HG03196 (cell line): ENCODE data around the gene DLG2.

Experiments used
- ATAC-seq: cut with Tn5 transposase; IDR thresholded peaks from one replicate; pipeline ENCODE4 v1.9.1; 2021; ENCODE audit not compliant: unreplicated experiment

The DLG2 gene

DNA sequence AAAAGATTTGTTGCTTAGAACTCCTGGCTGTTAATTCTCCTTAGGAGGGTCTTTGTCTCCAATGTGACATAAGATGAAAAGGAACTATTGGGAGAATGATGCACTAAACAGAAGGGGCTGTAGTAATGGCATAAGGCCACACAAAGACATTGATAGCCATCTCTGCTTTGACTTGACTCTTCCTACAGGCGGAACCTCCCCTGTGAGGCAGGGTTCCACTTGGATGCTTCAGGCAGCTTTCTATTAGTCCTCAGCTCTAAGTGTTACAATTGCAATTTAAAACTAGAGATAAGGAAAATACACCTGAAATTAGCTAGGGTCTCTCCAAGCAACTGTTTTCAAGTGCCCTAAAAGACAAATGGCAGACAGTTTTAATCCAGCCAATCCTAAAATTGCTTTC is 1949.4 kb downstream of the DLG2 start:
- ATAC-seq = no peak

DNA sequence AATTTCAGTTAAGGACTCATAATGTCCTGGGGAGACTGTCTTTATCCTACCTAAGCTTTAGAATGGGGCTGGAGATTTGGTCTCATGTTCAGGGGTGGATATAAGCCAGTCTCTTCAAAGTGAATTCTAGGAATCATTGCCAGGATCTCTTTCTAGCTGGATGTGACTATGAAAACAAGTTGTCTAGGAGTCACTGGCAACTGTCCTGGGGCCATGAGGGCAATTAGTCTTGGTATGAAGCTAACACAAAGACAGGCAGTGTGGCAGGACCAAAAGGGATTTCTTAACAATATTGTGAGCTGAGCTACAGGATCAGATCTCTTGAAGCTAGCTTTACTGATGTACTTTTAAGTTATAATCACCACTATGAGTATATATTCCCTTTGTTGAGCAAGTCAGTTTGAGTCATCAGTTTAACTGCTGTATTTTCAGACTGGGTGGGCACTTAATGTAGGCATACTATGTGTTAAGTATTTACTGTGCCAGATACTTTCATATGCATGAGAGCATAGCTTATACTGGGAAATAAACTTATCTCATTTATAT is 1951.0 kb downstream of the DLG2 start:
- no peak for ATAC-seq

DNA sequence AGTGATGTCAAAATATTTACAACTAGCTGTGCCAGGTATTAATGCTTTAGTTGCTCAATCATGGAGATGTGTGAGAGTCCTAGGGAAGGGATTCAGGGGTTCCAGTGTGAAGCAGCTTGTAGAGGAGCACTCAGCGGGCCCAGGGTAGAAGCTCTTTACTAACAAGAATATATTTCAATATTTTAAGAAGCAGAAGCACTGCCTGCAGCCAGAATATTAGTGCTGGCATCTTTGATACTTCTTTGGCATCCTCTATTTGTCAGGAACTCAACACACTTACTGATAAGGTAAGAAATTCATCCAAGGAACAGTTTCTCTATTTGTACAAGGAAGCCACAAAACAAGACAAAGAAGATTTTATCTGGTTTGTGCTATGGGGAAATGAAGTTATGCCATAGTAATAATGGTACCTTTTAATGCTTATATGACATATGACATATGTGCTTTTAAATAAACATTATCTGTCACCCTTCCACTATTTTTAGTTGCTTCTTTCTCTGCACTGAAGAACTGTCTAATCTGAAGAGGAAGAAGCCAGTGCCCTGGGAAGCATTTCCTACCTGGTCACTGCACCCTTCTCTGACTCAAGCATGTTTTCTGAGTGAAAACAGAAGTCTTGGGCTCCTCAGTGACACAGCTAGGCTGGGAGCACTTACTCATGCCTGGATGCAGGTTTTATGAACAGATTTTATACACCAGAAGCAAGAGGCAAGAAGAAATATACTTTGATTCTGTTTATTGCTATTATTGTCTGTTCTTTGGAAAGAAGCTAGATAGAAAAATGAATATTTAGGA is 1952.8 kb downstream of the DLG2 start:
- ATAC-seq = no peak

GRCh38 chr11:83671289-83671688 is 1955.9 kb downstream of the DLG2 start:
- ATAC-seq = no peak

DNA sequence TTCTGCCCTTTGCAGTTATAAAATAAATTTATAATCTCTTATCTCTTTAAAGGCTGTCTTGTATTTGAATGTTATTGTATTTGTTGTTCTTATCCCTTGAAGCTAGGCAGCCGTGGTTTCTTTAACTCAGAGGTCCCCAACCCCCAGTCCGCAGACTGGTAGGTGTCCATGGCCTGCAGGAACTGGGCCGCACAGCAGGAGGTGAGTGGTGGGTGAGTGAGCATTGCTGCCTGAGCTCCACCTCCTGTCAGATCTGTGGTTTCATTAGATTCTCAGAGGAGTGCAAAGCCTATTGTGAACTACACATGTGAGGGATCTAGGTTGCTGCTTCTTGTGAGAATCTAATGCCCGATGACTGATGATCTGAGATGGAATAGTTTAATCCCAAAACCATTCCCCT is 1961.0 kb downstream of the DLG2 start:
- no peak for ATAC-seq

DNA sequence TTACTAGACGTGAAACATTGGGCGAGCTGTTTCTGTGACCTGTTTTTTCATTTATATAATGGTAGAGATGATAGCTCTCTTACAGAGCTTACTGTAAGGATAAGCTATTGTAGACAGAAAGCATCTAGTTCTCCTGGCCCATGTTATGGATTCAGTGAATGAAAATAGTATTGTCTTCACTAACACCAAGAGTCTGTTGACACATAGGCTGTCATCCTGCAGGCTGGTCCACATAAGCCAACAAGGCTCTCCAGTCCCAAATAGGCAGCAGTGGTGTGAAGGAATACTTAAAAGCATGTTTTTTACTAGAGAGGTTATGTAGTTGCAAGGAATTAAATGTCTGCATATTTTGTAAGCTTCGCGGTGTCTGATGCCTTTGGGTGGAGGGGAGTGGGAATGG is 1963.2 kb downstream of the DLG2 start:
- no peak for ATAC-seq

DNA sequence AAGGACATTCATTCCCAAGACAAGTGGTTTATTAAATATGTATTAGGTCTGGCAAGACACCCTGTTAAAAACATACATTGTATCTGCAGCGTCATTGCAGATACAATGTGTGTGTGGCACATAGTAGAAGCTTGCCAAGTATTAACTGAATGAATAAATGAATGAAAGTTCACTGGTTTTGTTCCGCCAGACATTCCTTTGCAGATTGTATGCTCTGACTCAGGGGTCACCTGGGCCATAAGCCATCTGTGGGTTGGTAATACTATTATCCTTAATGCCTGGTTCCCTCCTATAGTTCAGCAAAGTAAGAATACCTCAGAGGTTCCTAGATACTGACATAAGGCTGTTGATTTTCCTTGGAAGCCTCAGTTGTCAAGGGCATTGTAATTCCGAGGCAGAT is 1963.7 kb downstream of the DLG2 start:
- no peak for ATAC-seq

DNA sequence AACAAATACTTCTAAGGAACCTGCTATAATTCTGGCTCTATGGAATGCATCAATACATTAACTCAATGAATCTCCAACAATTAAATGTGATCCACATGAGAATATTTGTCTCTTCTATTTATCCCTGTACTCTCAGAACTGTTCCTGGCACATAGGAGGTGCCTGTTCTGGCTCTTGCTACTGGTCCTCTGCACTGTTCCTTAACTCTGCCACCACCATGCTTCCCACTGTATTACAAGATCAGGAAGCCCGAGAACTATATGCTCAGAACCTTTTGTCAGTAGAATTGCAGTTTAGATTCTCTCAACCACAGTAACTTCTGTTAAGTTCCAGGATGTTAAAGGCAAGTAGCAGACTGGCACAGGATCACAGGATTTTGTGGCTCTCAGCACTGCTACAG is 1964.7 kb downstream of the DLG2 start:
- no peak for ATAC-seq

GRCh38 chr11:83661491-83662350 is 1965.4 kb downstream of the DLG2 start:
- ATAC-seq = no peak

DNA sequence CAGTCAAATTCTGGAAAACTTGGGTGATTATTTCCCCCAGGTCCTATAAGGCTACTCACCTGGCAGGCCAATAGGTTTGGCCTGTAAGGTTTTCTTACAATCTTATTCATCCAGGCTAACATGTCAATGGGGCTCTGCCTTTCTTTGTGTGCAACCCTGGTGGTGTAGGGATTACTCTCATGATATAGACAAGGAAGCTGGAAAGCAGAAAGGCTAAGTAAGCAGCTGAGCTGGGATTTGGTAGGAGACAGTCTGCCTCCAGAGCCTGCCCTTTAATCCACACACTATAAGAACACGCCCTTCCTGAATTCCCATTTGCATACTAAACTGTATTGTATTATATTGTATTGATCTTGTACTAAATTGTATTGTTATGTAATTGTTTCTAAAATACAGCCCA is 1967.7 kb downstream of the DLG2 start:
- ATAC-seq = no peak

- no peak for ATAC-seq
Measured at GRCh38 chr11:83656796-83657330, 1970.3 kb downstream of the DLG2 start.

- ATAC-seq = no peak
Measured at GRCh38 chr11:83655976-83656375, 1971.2 kb downstream of the DLG2 start.

- ATAC-seq = no peak
Measured at GRCh38 chr11:83649528-83649855, 1977.7 kb downstream of the DLG2 start.

- ATAC-seq = no peak
Measured at GRCh38 chr11:83648610-83649527, 1978.3 kb downstream of the DLG2 start.

- ATAC-seq = no peak
Measured at GRCh38 chr11:83645561-83645960, 1981.6 kb downstream of the DLG2 start.

DNA sequence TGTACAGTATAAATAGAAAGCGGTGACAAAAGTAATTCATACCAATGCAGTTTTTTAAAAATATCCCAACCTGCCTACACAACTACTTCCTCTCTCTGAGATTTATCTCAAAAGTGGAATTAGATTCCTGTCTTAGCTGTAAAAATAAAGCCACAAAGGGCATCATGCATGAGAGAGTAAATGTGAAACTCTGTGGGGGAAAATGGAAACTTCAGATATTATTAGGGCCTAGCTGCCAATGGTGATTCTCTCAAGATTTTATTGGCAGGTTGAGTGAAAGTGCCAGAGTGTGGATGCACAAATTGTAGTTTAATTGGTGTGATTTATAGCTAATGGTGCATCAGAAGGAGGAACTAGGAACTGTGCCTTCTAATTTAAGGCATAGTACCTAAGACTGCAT is 1984.0 kb downstream of the DLG2 start:
- ATAC-seq = no peak

DNA sequence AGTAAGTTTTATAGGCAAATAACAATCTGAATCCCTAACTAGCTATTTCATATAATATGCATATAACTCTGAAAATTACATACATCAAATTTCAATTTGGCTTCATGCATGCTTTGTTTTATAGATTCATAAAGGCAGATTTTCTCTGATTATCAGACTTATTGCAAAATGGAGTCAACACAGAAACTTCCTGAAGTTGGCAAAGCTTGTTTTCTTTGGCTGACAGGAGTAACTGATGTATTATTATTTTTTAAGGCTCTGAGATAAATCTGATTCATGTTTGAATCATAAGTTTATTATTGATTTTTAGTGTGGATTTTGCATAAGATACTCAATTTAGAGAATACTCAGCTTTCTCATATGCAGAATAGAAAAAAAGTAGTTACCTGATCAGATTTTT is 1984.6 kb downstream of the DLG2 start:
- no peak for ATAC-seq

DNA sequence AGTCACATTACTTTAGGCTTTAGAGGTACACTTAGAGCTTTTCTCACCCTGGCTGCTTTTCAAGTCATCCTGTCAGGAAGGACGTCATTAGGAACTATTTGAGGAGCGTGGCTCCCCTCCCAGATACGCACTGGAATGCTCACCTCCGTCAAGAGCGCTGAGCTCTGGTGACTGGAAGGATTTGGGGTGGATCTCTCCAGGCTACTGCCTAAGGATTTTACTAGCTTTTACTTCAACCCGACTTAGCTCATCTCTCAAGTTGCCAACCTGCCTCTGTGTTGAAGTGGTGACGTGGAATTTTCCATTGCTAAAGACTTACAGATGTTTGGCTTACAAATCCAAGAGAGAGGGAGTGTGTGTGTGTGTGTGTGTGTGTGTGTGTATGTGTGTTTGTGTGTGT is 1985.6 kb downstream of the DLG2 start:
- ATAC-seq = no peak

- no peak for ATAC-seq
Measured at GRCh38 chr11:83639995-83640758, 1987.0 kb downstream of the DLG2 start.

GRCh38 chr11:83635166-83635565 is 1992.0 kb downstream of the DLG2 start:
- no peak for ATAC-seq
